Cardiac muscle cell (in vitro differentiated cells and primary cell): ENCODE data around the gene NFATC3. TPM values are rescaled to one million over a fixed set of nuclear protein-coding genes. Genes with fewer than 3 reads are reported as not detected.
"Not testable (repeated sequence)": the region's sequence is repeated elsewhere in the genome, so short reads cannot be mapped to it uniquely, and the experiment has no call there.

Experiments used
- DNase-seq, 2 donors: peaks; one replicate each; pipeline versions ENCODE4 v3.0.0 to v3.0.0-alpha.2; 2010 to 2017; ENCODE audit warnings: low read depth in 1 of 2, low spot score in 1 of 2
- H3K27ac ChIP-seq: fragments of 200-600 bp; sonication (generic); 2 replicates; pipeline ENCODE4 v1.5.1; 2016
- H3K27me3 ChIP-seq: fragments of 200-600 bp; sonication (generic); 2 replicates; pipeline ENCODE4 v1.6.0; 2016; ENCODE audit warnings: control low read depth
- H3K36me3 ChIP-seq: fragments of 200-600 bp; sonication (generic); 2 replicates; pipeline ENCODE4 v1.5.1; 2016; ENCODE audit warnings: control low read depth
- H3K4me1 ChIP-seq: fragments of 200-600 bp; sonication (generic); 2 replicates; pipeline ENCODE4 v1.8.1; 2017; ENCODE audit warnings: low read depth, mild to moderate bottlenecking, mixed run types
- H3K4me3 ChIP-seq: fragments of 200-600 bp; sonication (generic); 2 replicates; pipeline ENCODE4 v1.5.1; 2016; ENCODE audit warnings: mild to moderate bottlenecking
- H3K9me3 ChIP-seq: fragments of 200-600 bp; sonication (generic); 2 replicates; pipeline ENCODE4 v1.5.1; 2017; ENCODE audit warnings: low read depth, mild to moderate bottlenecking, control low read depth
- polyA plus RNA-seq: library from polyadenylated mRNA; unstranded; fragments of >200 nt; fragmentation: Nextera tagmentation; extraction: Ambion mirVana; gene quantifications from 2 replicates; pipeline ENCODE4 v1.2.1, GENCODE V29; 2016
- total RNA-seq: library from RNA; depleted of rRNA; stranded (reverse); fragments of >200 nt; gene quantifications from 2 replicates; pipeline ENCODE4 v1.2.3, GENCODE V29; 2016
- TF ChIP-seq, protein P1 (sequence below): IDR thresholded peaks from 2 replicates; pipeline ENCODE4 v1.5.1; 2012; ENCODE audit warnings: low read depth, mild to moderate bottlenecking, low read length

NFATC3 gene
- total and polyA plus RNA-seq, 2 experiments from 2014 or later, result 13.6 to 26.2 TPM

GRCh38 chr16:68128577-68129305 is 43.6 kb downstream of the NFATC3 start:
- peaks cover 4% of the 10 kb centered on the region for H3K36me3 ChIP-seq
- H3K4me3 ChIP-seq, result no peak overlapping the region
- no peaks in the 10 kb centered on the region for H3K27me3 ChIP-seq
- peaks cover 4% of the 10 kb centered on the region for H3K4me1 ChIP-seq
- peak overlapping the region; percentile 25 for H3K27ac ChIP-seq
- H3K9me3 ChIP-seq, result no peaks in the 10 kb centered on the region
- TF ChIP-seq, protein P1, sequence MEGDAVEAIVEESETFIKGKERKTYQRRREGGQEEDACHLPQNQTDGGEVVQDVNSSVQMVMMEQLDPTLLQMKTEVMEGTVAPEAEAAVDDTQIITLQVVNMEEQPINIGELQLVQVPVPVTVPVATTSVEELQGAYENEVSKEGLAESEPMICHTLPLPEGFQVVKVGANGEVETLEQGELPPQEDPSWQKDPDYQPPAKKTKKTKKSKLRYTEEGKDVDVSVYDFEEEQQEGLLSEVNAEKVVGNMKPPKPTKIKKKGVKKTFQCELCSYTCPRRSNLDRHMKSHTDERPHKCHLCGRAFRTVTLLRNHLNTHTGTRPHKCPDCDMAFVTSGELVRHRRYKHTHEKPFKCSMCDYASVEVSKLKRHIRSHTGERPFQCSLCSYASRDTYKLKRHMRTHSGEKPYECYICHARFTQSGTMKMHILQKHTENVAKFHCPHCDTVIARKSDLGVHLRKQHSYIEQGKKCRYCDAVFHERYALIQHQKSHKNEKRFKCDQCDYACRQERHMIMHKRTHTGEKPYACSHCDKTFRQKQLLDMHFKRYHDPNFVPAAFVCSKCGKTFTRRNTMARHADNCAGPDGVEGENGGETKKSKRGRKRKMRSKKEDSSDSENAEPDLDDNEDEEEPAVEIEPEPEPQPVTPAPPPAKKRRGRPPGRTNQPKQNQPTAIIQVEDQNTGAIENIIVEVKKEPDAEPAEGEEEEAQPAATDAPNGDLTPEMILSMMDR, result no peak
- peak in 1 of 2 donors; percentile 23 for DNase-seq

GRCh38 chr16:68130520-68130919 is 45.4 kb downstream of the NFATC3 start:
- H3K27me3 ChIP-seq, result no peaks in the 10 kb centered on the region
- no peak overlapping the region for H3K27ac ChIP-seq
- no peaks in the 10 kb centered on the region for H3K9me3 ChIP-seq
- no peak overlapping the region for H3K4me3 ChIP-seq
- no peak for DNase-seq
- TF ChIP-seq, protein P1, result no peak
- peaks cover 4% of the 10 kb centered on the region for H3K36me3 ChIP-seq
- H3K4me1 ChIP-seq, result peaks cover 9% of the 10 kb centered on the region

DNA sequence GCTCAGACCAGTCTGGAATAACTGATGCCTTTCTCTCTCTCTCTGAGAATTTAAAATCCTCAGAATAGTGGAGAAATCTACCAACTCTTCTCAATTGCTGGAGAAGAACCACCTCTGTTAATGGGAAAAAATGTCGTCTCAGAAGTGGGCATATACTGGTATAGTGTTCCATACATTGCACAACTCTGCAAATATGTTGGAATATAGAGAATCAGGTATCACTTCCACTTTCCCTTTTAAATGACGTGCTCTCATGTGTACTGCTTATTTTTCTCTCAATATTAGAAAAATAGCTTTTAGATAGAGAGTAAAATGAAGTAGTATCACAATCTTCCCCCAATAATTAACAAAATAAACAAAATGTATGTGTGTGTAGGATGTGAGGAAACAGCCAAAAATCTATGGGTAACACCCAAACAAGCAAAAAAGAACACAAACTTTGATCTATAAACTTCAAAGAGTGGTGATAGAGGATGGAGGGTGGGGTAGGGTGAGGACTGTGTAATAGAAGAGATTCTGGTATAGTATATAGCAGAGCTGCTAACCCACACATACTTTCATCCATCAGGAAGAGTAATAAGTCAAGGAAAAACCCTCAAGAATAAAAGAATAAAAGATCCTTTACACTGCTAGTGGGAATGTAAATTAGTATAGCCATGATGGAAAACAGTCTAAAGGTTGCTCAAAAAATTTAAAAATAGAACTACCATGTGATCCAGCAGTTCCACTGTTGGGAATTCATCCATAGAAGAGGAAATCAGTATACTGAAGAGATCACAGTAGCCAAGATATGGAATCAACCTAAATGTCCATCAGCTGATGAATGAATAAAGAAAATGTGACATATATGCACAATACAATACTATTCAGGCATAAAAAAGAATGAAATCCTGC is 46.9 kb downstream of the NFATC3 start:
- H3K36me3 ChIP-seq, result no peaks in the 10 kb centered on the region
- H3K27ac ChIP-seq, result no peak overlapping the region
- no peak for DNase-seq
- TF ChIP-seq, protein P1, result no peak
- H3K27me3 ChIP-seq, result no peaks in the 10 kb centered on the region
- H3K4me1 ChIP-seq, result peaks cover 9% of the 10 kb centered on the region
- no peaks in the 10 kb centered on the region for H3K9me3 ChIP-seq
- H3K4me3 ChIP-seq, result no peak overlapping the region

DNA sequence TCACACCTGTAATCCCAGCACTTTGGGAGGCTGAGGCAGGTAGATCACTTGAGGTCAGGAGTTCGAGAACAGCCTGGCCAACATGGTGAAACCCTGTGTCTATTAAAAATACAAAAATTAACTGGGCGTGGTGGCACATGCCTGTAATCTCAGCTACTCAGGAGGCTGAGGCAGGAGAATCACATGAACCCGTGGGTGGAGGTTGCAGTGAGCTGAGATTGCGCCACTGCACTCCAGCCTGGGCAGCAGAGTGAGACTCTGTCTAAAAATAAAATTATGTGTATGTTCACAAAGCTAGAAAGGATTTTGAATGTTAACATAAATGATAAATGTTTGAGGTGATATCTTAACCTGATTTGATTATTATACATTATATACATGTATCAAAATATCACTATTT is 47.8 kb downstream of the NFATC3 start:
- H3K9me3 ChIP-seq, H3K4me3 ChIP-seq, H3K27ac ChIP-seq, H3K36me3 ChIP-seq, DNase-seq, H3K27me3 ChIP-seq, H3K4me1 ChIP-seq: not testable (repeated sequence)

DNA sequence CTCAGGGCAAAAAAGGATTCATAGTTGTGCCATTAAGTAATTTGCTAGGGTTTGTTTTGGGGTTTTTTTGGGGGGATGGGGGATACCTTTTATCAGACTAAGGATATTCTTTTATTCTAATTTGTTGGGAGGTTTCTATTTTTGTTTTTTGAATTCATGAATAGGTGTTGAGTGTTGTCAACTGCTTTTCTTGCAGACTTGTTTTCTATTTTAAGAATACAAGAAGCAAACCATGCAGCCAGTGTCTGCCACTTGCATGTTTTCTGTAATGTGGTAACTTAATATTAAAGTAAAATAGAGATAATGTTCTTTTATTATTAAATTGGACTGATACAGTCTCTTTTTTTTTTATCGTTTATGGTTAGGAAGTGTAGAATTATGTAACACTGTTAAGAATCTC is 49.5 kb downstream of the NFATC3 start:
- TF ChIP-seq, protein P1, result no peak
- Histone ChIP-seq H3K27ac (no peak overlapping the region), H3K4me3 (no peak overlapping the region), H3K4me1 (peaks cover 9% of the 10 kb centered on the region), H3K27me3 (no peaks in the 10 kb centered on the region), H3K36me3 (no peaks in the 10 kb centered on the region), H3K9me3 (no peaks in the 10 kb centered on the region)
- DNase-seq, result no peak

DNA sequence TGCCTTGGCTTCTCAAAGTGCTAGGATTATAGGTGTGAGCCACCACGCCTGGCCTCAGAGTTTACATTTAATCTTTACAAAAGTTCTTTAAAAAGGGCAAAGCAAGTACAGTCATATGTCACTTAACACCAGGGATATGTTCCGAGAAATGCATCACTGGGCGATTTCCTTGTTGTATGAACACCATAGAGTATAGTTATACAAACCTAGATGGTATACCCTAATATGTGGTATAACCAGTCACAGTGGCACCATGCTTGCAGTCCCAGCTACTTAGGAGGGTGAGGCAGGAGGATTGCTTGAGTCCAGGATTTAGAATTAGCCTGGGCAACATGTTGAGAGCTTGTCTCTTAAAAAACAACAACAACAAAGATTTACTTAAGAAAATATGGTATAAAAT is 51.3 kb downstream of the NFATC3 start:
- Histone ChIP-seq H3K27ac (no peak overlapping the region), H3K36me3 (no peaks in the 10 kb centered on the region), H3K4me3 (no peak overlapping the region), H3K27me3 (no peaks in the 10 kb centered on the region), H3K9me3 (no peaks in the 10 kb centered on the region), H3K4me1 (peaks cover 9% of the 10 kb centered on the region)
- DNase-seq, result no peak
- TF ChIP-seq, protein P1, result no peak
